Hematopoietic multipotent progenitor cell treated with erythropoietin and hydrocortisone succinate and interleukin-3 and kit ligand, for 15 days (in vitro differentiated cells): ENCODE measurements around the gene RPS6KL1.

Experiments used
- DNase-seq: peaks from one replicate; pipeline ENCODE4 v3.0.0-alpha.2; 2015; ENCODE audit warnings: low spot score

The RPS6KL1 gene

GRCh38 chr14:74855021-74855420, 68.0 kb downstream of the RPS6KL1 start:
- DNase-seq, result no peak
